Measurements from ENCODE around the gene ANKRD29. TPM values are rescaled to one million over a fixed set of nuclear protein-coding genes. Genes with fewer than 3 reads are reported as not detected.
A peak's percentile ranks its signal among the peaks of the same experiment; 100 is the strongest.

ANKRD29 gene
- total and polyA plus RNA-seq, 2 of the 4 experiments (the other 2 are of a cell fraction) = 0.18 to 0.31 TPM

DNA sequence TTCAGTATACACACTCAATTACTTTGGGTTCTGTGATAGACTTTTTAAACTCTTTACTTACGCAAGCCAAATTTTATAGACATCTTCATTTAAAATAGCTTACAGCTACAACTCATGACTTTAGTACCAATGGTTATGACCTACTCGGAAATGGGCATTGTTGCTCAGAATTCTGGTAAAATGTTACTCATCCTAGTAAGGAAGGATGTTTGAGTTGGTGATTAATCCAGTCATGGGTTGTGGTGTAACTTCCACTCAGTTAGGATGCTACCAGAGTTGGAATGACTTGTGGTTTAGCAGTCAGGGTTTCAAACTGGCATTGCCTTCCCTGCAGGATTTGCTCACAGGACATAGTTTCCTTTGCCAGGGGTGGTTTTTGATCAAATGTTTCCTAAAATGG, 69.0 kb downstream of the ANKRD29 start:
- no peaks in the 10 kb centered on the region; the same call in 1 of the 2 replicates for H3K4me1 ChIP-seq (ENCODE audit: control insufficient read depth, insufficient read depth, low read length)
- ATAC-seq (ENCODE audit: low read depth) = peak; percentile 84
- no peak overlapping the region; the same call in 1 of the 2 replicates for H4K5ac ChIP-seq (ENCODE audit: low read depth, low read length)
- ChIA-PET POLR2A (ENCODE audit: unreplicated experiment) (no interaction called here), CTCF (no interaction called here)
- peak overlapping the region; percentile 87 for H2BK20ac ChIP-seq (ENCODE audit: low read depth, low read length)
- no peak overlapping the region for H2AK9ac ChIP-seq (replicated peaks; ENCODE audit: low read depth, low read length, poor library complexity)
- peak overlapping the region; percentile 28 for H2AFZ ChIP-seq (replicated peaks; ENCODE audit: low read length, poor library complexity)
- H3K79me1 ChIP-seq (ENCODE audit: low read depth in 1 of 2, low read length in 2 of 2) = no peaks in the 10 kb centered on the region
- H3K4me2 ChIP-seq (ENCODE audit: low read depth, low read length) = no peak overlapping the region
- peak overlapping the region; percentile 65 for H4K91ac ChIP-seq (ENCODE audit: insufficient read depth, low read depth, low read length)
- no peak overlapping the region for H3K4me3 ChIP-seq (ENCODE audit: insufficient read depth, low read depth, low read length)
- H3K4ac ChIP-seq (ENCODE audit: low read depth, low read length) = peak overlapping the region; percentile 63
- TF ChIP-seq MAZ (IDR thresholded peaks at IDR 0.05; ENCODE audit: borderline replicate concordance, low read depth, low read length) = no peak
- peak; percentile 68; the same call in 1 of the 2 replicates for TF ChIP-seq CEBPB (IDR thresholded peaks at IDR 0.05; ENCODE audit: low read depth, low read length)
- TF ChIP-seq RFX5 (IDR thresholded peaks at IDR 0.05; ENCODE audit: low read depth, low read length) = no peak
- TF ChIP-seq CHD1 (IDR thresholded peaks at IDR 0.05; ENCODE audit: low read depth, low read length) = no peak
- TF ChIP-seq, protein P1, sequence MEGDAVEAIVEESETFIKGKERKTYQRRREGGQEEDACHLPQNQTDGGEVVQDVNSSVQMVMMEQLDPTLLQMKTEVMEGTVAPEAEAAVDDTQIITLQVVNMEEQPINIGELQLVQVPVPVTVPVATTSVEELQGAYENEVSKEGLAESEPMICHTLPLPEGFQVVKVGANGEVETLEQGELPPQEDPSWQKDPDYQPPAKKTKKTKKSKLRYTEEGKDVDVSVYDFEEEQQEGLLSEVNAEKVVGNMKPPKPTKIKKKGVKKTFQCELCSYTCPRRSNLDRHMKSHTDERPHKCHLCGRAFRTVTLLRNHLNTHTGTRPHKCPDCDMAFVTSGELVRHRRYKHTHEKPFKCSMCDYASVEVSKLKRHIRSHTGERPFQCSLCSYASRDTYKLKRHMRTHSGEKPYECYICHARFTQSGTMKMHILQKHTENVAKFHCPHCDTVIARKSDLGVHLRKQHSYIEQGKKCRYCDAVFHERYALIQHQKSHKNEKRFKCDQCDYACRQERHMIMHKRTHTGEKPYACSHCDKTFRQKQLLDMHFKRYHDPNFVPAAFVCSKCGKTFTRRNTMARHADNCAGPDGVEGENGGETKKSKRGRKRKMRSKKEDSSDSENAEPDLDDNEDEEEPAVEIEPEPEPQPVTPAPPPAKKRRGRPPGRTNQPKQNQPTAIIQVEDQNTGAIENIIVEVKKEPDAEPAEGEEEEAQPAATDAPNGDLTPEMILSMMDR (conservative IDR thresholded peaks at IDR 0.05; ENCODE audit: low read depth, low read length) = no peak
- no peak for TF ChIP-seq RAD21 (IDR thresholded peaks at IDR 0.05; ENCODE audit: low read length)
- TF ChIP-seq RCOR1 (IDR thresholded peaks at IDR 0.05; ENCODE audit: insufficient replicate concordance, low read length) = no peak
- TF ChIP-seq, protein P2, sequence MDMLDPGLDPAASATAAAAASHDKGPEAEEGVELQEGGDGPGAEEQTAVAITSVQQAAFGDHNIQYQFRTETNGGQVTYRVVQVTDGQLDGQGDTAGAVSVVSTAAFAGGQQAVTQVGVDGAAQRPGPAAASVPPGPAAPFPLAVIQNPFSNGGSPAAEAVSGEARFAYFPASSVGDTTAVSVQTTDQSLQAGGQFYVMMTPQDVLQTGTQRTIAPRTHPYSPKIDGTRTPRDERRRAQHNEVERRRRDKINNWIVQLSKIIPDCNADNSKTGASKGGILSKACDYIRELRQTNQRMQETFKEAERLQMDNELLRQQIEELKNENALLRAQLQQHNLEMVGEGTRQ (IDR thresholded peaks at IDR 0.05; ENCODE audit: low read depth, low read length) = no peak
- no peak for TF ChIP-seq POLR2A (IDR thresholded peaks at IDR 0.05; ENCODE audit: low read depth, low read length)
- H3K9ac ChIP-seq (ENCODE audit: low read depth, low read length) = no peak overlapping the region
- H3K36me3 ChIP-seq (ENCODE audit: control insufficient read depth, insufficient read depth, low read length) = no peaks in the 10 kb centered on the region
- H3K9me1 ChIP-seq (ENCODE audit: insufficient read depth, low read length) = peaks cover 9% of the 10 kb centered on the region; the same call in 1 of the 2 replicates
- H2AK5ac ChIP-seq (ENCODE audit: low read depth, low read length) = peak overlapping the region; percentile 83; the same call in 1 of the 2 replicates
- peak overlapping the region in 1 of 2 experiments; percentile 64; a peak in 2 of 4 replicates for H4K8ac ChIP-seq (ENCODE audit: low read depth in 2 of 2, low read length in 2 of 2)
- no CpG with 5 or more reads among the region's 2 CpGs for WGBS, 2 experiments (ENCODE audit: extremely low coverage in 2 of 2, insufficient read length in 1 of 2)
- peak; percentile 87 for DNase-seq
- no peak overlapping the region; the same call in 1 of the 2 replicates for H3K18ac ChIP-seq (ENCODE audit: low read depth, low read length)
- 0 out of 2 replicates have a peak overlapping the region, but pooled peaks have one; percentile 56 for H3K23ac ChIP-seq (ENCODE audit: low read depth, low read length)
- H3K27me3 ChIP-seq (ENCODE audit: control insufficient read depth, insufficient read depth, low read length) = no peaks in the 10 kb centered on the region; the same call in 1 of the 2 replicates
- BruUV-seq (replicated peaks) = no TSS peak
- peak overlapping the region; percentile 80 for H2BK5ac ChIP-seq (ENCODE audit: low read depth, low read length, poor library complexity, severe bottlenecking)
- intact Hi-C loops (cut with micrococcal nuclease) (no loop called here), dilution Hi-C loops (cut with HindIII; ENCODE audit: low sequenced_read_pairs, unreplicated experiment) (no loop called here), in situ Hi-C loops (cut with MboI; ENCODE audit: low sequenced_read_pairs) (no loop called here)
- H3K27ac ChIP-seq (ENCODE audit: insufficient read depth, low read length) = no peak overlapping the region
- no peaks in the 10 kb centered on the region for H3K9me3 ChIP-seq (ENCODE audit: control insufficient read depth, insufficient read depth, low read length)
- H4K20me1 ChIP-seq (ENCODE audit: insufficient read depth, low read length) = no peaks in the 10 kb centered on the region
- peak overlapping the region; percentile 62; the same call in 1 of the 2 replicates for H3K14ac ChIP-seq (replicated peaks; ENCODE audit: low read depth, low read length)
- peak overlapping the region; percentile 74; the same call in 2 of the 3 replicates for H2BK15ac ChIP-seq (ENCODE audit: low read depth, low read length)
- no peak overlapping the region for H3K56ac ChIP-seq (ENCODE audit: extremely low read depth, insufficient read depth, low read length)
- H2BK120ac ChIP-seq (ENCODE audit: low read depth, low read length) = peak overlapping the region; percentile 83

All from IMR-90 (cell line).